Mammary epithelial cell (primary cell): ENCODE results near the gene NOXA1.

Experiments
- CTCF ChIP-seq, 2 donors: IDR thresholded peaks in 1 of 2; conservative IDR thresholded peaks in 1 of 2; 2 replicates each; pipeline ENCODE4 v1.5.1; 2011 to 2012; ENCODE audit warnings: inconsistent platforms in 2 of 2, low read length in 2 of 2, mild to moderate bottlenecking in 2 of 2, control low read depth in 1 of 2, low read depth in 1 of 2; ENCODE audit not compliant: insufficient read depth in 1 of 2; ENCODE audit errors: extremely low read depth in 1 of 2
- EZH2 ChIP-seq: IDR thresholded peaks from 2 replicates; pipeline ENCODE4 v1.6.1; 2012; ENCODE audit warnings: low read length, inconsistent platforms, borderline replicate concordance

DNA sequence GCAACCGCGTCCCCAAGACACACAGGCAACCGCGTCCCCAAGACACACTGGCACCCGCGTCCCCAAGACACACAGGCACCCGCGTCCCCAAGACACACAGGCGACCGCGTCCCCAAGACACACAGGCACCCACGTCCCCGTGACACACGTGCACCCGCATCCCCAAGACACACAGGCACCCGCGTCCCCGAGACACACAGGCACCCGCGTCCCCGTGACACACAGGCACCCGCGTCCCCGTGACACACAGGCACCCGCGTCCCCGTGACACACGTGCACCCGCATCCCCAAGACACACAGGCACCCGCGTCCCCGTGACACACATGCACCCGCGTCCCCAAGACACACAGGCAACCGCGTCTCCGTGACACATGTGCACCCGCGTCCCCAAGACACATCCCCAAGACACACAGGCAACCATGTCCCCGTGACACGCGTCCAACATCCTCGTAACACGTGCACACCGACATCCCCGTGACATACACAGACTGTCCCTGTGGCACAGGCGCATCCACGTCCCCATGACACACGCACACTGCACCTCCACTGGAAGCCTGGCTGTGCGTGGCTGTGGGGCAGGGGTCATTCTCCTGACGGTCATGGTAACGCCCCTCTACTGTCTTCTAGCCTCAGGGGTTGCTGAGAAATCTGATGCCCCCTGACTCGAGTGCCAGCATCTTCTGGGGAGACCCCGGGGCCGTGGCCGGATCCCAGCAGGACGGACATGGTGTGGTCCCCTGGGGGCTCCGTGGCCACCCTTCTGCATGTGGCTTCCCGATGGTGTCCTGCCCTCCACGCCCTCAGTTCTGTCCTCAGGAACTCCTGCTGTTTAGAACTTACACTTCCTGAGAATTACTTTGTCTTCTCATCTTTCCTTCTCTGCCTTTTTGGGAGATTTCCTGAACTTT is 24.4 kb upstream of the NOXA1 start:
- TF ChIP-seq CTCF (conservative IDR thresholded peaks at IDR 0.05 in 1 of 2, IDR thresholded peaks at IDR 0.05 in 1 of 2; ENCODE audit: extremely low read depth in 1 of 2, insufficient read depth in 1 of 2, low read depth in 1 of 2, low read length in 2 of 2), result no peak
- TF ChIP-seq EZH2, result no peak
